Cerebellar cortex (tissue), 1 donor: ENCODE results near the gene PRKAR1B.
"Not testable (repeated sequence)": the region's sequence is repeated elsewhere in the genome, so short reads cannot be mapped to it uniquely, and the experiment has no call there.

Experiments
- DNase-seq: peaks from one replicate; pipeline ENCODE4 v3.0.0-alpha.2; 2015; ENCODE audit warnings: low spot score

PRKAR1B gene

DNA sequence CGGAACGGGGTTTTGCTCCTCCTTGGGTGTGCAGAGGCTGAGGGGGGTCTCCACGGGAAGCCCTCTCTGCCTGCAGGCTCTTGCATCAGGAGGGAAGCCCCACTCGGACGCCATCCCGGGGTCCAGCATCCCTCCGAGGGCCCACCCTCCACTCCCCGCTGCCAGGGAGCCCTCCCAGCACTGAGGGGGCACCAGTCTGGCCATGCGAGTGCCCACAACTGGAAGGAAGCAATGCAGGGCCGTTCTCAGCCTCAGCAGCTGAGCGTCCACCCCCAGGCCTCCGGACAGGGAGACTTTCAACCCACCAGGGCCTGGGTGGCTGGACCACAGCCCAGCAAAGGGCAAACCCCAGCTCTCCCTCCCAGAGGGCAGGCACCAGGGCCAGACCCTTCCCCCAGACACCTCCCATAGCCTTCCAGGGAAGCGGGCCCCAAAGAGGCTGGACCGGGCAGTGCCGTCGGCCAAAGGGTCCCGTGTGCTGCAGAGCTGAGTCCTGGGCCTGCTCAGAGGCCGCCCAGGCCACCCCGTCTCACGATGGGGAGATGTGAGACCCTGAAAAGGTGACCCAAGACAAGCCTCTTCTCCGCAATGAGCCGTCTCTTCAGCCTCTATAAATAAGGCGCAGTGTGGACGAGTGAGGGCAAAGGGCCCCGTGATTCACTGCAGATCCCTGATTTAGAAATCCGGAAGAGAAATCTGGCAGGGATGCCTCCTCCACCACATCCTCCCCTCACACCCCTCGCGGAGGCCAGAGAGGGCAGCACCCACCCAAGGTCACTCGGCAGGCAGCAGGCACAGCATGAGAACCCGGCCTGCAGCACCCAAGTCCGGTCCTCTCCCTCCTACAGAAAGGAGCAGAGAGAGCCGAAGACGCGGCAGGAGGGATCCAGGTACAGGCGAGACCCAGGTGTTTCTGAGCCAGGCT, 82.4 kb downstream of the PRKAR1B start:
- DNase-seq = no peak

DNA sequence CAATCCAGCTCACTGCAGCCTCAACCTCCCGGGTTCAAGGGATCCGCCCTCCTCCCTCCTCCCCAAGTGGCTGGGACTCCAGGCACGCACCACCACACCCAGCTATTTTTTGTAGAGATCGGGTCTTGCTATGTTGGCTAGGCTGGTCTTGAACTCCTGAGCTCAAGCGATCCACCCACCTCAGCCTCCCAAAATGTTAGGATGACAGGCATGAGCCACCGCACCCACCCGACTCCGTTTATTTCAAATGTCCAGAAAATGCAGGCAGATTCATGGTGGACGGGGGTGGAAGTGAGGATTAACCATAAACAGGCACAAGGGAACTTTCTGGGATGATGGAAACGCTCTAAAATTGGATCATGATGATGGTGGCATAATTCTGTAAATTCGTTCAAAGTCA, 85.1 kb downstream of the PRKAR1B start:
- DNase-seq = no peak

DNA sequence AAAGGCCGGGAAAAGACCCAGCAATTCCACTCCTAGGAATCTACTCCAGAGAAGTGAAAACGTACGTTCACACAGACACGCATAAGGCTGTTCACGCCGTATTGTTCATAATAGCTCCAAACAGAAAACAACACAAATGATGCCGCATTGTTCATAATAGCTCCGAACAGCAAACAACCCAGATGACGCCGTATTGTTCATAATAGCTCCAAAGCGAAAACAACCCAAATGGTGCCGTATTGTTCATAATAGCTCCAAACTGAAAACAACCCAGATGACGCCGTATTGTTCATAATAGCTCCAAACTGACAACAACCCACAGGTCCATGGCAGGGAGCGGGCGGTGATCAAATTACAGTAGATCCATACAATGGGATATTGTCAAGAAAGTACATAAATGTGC, 85.8 kb downstream of the PRKAR1B start:
- DNase-seq = peak; percentile 15

DNA sequence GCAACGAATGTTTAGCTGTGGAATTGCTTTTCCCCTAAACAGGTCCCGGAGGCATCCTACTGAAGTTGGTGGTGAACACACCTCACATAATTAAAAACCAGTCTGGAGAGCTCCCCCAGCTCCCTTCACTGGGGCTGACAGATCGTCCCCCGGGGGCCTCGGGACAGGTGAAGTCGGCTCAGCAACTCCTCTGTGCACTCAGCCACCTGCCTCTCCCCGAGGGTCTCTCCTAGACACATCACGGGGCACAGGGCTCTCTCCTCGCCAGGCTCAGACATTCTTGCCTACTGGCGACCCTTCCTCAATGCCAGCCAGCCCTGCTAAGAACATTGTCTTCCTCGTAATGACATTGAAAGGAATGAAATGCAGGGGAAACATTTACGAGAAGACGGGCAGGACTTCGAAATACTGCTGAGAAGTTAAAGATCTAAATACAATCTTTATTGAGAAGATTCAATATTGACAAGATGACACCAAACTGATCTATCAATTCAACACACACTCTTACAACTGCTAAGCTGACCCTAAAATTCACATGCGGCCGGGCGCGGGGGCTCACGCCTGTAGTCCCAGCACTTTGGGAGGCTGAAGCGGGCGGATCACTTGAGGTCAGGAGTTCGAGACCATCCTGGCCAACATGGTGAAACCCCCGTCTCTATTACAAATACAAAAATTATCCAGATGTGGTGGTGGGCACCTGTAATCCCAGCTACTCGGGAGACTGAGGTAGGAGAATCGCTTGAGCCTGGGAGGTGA, 88.6 kb downstream of the PRKAR1B start:
- no peak for DNase-seq

DNA sequence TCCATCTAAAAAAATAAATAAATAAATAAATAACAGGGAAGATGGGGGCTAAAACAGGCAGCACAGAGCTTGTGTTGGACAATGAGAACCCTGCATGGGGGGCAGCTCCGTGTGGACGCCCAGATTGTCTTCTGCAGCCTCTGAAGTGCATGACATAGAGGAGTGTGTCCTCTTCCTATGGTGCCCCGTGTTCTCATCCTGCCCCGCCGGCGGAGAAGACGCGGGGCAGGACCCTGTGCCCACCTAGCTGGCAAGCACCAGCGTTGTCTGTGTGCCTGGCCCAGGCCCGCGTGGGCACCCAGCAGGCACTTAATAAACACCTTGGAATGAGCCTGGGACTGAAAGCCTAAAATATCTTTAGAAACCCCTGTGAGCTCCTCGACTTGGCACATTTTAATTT, 89.3 kb downstream of the PRKAR1B start:
- DNase-seq = no peak

DNA sequence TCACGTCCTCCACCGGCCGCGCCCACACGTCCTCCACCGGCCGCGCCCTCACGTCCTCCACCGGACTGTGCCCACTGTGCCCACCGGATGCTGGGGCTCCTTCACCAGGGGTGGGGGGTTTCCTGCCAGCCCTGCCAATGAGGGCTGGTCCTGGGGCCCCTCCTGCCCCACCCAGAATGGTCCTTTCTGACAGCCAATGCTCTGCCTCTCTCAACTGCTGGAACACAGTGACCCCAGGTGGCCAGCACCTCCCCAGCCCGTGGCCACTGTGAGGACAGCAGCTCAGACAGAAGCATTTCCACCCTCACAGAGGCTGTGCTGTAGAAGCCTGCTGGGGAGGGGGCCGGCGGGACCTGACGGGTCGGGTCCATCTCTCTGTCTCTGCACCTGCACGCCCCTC, 90.7 kb downstream of the PRKAR1B start:
- no peak for DNase-seq

DNA sequence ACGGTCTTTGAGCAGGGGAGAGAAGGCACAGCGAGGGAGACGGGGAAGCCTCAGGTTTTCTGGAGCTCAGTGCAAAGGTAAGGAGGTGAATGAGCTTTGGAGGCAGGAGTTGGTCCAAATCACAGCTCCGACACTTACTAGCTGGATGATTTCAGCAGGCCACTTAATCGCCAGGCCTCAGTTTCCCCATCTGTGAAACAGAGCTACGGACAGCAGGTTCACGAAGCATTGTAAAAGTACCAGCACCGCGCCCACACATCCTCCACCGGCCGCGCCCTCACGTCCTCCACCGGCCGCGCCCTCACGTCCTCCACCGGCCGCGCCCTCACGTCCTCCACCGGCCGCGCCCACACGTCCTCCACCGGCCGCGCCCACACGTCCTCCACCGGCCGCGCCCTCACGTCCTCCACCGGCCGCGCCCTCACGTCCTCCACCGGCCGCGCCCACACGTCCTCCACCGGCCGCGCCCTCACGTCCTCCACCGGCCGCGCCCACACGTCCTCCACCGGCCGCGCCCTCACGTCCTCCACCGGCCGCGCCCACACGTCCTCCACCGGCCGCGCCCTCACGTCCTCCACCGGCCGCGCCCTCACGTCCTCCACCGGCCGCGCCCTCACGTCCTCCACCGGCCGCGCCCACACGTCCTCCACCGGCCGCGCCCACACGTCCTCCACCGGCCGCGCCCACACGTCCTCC, 91.2 kb downstream of the PRKAR1B start:
- DNase-seq = not testable (repeated sequence)

DNA sequence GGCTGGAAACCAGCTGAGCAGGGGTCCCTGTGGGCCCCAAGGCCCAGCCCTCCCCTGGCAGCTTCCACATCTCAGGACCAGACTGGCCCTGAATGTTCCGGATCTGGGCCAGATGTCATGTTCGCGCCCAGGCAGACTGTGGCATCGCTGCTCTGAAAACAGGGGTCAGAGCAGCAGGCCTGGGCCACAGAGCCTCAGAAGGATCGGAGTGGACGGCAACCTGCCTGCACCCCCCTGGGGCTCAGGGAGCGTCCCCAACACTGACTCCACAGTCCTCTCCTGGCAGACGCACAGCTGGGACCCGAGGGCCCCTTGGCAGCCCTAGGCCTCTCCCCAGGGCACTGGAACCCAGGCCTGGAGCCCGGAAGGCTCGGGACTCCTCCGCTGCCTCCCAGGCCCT, 91.9 kb downstream of the PRKAR1B start:
- no peak for DNase-seq

DNA sequence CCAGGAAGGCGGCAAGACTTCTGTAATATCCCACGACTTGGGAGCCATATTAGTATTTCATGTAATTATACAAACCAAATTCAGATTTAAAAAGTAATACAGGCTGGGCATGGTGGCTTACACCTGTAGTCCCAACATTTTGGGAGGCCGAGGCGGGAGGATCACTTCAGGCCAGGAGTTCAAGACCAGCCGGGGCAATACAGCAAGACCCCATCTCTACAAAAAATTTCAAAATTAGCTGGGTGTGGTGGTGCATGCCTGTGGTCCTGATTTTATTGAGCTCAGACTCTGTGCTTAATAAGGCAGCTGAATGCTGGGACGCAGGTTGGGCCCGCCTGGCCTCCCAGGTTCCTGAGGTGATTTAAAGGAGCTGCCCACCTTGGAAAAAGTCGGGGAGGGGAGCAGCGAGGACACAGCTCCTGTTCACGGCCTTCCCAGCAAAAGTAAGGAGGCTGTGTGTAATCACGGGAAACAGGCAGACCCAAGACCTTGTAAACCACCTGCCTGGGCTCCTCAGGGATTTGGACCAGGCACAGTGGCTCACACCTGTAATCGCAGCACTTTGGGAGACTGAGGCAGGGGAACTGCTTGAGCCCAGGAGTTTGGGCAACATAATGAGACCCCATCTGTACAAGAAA, 93.6 kb downstream of the PRKAR1B start:
- DNase-seq = no peak

DNA sequence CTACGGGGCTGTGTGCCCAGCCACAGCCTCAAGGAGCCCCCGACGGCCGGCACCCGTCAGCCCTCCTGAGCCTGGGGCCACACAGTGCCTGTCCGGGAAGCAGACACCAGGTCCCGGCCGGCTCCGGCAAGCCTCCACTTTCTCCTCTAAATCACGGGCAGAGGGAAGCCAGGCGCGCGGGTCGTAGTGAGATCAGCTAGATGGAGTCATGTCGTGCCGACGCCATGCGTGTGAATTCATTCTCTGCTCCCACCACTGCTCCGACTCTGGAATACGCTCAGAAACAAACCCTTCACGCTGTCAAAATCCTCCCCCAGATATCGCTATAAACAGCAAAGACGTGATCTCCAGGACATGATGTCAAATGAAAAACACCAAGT, 94.3 kb downstream of the PRKAR1B start:
- no peak for DNase-seq

DNA sequence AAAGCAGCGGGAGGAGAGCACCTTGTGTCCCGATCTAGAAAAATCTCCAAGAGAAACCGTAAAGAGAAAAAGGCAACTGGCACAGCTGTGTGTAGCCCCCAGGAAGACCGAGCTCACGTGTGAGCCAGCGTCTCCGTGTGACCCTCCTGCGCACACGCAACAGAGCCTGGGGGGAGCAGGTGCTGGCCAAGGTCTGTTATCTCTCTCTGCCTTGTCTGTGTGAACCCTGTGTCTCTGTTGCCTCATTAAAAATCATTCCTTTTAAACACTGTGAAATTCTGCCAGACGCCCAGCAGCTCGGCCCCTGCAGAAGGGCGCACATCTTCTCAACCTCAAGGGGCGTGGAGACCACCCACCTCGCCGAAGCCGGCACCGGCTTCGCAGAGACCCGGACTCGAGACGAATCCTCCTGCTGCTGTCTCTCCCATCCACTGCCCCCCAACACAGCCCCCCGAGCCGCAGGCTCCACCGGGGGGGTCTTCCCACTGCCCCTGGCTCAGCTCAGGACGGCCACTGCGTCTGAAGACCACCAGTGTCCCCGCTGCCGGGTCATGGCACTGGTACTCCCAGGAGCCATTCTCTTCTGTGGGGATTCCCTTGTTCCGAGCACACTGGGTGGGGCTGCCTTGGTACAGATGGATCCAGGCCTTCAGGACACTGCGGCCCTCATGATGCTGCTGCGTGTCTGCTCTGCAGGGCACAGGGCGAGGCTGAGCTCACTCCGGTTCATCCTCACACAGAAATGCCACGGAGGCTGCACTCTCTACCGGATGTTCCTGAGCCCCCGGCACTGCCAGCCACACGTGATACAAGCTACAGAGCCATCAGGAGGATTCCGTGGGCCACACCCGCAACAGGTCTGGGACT, 94.9 kb downstream of the PRKAR1B start:
- no peak for DNase-seq

DNA sequence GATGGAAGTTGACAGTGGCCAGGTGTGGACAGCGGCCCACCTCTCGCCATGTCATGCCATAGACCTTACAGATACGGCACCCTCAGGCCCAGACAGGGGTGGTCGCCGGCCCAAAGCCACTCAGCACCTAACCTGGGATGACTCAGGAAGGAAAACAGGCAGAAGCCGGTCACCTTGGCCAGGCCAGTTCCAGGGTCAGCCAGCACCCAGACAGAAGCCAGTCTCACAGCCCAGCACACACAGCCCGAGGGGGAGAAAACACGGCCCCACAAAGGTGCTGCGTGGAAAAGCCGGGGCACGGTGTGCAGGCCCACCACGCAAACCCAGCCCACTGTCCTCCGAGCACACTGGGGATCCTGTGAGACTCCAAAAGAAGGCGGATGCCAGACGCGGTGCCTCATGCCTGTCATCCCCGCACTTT, 95.8 kb downstream of the PRKAR1B start:
- no peak for DNase-seq

DNA sequence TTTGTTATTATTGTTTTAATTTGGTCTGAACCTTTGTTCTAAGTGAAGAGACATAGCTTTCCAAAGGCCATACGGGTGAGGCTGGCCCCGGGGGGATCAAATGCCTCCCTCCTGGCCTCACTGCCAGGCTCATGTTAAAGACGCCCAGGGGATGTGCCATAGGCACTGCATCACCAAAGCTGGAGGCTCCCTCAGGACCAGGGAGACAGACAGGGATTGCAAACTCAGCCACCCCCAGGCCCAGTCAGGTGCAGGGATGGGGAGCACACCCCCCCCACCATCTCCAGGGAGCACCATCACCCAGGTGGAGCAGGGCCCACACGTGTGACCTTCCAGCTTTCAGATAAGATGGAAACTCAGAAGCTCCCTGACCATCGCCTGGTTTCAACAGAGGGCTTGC, 96.5 kb downstream of the PRKAR1B start:
- no peak for DNase-seq

DNA sequence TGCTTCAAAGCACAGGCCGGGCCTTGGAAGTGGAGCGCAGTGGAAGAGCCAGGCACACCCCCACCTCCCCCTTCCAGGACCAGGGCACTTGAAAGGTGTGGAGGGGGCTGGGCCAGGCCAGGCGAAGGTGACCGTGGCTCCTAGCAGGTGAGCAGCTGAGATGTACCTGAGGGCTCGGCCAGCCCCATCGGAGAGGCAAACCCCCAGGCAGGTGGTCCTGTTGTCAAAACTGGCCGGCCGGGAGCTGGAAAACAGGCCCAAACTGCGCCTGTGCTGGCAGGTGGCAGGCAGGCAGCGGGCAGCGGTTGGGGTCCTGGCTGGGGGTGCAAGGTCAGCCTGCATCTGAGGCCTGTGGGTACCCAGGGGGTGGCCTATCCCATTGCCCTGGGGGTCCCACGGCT, 97.0 kb downstream of the PRKAR1B start:
- DNase-seq = no peak

DNA sequence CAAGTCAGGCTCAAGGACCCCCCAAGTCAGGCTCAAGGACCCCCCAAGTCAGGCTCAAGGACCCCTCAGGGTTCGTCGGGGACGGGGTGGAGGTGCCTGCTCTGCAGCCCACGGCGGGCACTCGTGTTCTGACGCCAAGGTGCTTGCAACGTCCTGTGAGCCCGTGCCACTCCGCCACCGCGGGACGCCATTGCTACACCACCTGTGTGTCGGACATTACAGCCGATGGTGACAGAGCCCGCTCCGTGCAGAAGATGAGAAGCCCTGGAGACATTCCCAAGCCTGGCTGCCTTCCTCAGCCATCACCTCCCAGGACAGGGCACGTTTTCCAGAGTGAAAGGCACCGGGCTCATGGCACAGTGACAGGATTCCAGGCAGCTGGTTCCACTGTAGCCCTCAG, 98.3 kb downstream of the PRKAR1B start:
- no peak for DNase-seq

DNA sequence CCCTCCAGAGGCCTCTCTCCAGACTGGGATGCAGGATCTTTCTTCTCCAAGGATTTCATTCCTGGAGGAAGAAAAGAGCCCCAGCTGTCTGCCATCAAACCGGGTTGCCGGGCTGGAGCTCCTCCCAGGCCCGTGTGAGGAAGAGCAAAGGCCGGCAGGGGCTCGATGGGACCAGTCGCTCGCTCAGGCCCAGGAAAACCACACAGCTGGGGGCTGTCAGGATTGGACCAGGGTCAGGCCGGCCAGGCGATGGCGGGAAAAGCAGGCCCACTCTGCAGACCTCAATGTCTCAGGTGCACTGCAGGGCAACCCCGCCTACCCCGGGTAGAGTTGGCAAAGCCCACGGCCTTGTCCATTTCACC, 98.7 kb downstream of the PRKAR1B start:
- DNase-seq = no peak

DNA sequence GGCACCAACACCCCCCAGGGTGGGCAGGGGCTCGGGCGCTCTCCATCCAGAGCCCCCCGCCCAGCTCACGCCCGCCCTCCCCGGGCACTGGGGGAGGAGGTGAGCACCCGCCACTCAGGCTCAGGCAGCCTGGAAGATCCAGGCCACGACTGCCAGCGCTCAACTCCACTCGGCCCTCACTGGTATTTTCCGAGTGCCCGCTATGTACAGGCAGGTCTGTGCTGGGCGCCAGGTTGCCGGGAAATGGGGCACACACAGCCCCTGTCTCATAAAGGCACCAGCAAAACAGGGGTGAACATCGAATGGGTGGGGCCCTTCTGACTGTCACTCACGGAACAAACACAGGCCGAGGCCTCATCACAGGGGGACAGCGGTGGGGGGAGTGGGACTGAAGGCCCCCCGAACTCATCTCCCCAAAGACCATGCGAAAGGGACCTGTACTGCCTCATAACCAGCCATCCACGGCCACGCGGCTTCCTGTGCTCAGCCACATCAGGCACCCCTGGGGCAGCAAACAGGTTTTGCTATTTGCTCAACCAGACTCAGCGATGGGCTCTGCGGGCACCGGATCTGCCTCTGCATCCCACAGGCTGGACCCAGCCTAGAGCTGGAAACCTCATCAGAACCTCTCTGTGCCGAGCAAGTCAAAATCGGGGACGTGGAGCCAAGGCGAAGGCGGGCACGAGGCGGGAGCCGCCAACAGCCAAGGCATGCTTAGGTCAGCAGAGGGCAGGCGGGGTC, 99.2 kb downstream of the PRKAR1B start:
- no peak for DNase-seq

DNA sequence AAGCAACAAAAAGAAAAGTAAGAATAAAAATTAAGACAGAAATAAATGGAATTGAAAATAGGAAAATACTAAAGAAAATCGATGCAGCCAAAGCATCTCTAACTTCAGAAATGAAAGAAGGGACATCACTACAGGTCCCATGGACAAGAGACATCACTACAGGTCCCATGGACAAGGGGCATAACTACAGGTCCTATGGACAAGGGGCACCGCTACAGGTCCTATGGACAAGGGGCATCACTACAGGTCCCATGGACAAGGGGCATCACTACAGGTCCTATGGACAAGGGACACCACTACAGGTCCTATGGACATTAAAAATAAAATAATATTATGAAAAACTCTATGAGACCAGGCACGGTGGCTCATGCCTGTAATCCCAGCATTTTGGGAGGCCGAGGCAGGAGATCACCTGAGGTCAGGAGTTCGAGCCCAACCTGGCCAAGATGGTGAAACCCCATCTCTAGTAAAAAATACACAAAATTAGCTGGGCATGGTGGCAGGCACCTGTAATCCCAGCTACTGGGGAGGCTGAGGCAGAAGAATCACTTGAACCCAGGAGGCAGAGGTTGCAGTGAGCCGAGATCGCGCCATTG, 101.6 kb downstream of the PRKAR1B start:
- DNase-seq = no peak

DNA sequence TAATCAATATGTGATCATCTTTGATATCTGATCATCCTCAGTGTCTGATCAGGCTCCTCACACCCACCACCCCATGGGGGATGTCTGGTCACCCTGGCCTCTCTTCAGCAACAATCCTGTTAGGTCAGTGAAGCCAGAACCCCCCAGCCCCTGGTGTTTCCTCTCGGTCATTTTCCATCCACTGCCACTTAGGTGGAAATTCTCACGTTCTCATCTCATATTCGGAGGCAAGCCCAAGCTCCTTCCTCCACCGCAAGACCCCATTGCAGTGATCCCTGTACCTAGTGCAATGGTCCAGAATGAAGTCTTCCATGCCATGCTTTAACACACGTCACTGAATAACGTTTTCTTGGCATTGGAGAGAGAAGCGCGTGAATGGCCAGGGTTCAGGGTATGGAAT, 103.6 kb downstream of the PRKAR1B start:
- no peak for DNase-seq

DNA sequence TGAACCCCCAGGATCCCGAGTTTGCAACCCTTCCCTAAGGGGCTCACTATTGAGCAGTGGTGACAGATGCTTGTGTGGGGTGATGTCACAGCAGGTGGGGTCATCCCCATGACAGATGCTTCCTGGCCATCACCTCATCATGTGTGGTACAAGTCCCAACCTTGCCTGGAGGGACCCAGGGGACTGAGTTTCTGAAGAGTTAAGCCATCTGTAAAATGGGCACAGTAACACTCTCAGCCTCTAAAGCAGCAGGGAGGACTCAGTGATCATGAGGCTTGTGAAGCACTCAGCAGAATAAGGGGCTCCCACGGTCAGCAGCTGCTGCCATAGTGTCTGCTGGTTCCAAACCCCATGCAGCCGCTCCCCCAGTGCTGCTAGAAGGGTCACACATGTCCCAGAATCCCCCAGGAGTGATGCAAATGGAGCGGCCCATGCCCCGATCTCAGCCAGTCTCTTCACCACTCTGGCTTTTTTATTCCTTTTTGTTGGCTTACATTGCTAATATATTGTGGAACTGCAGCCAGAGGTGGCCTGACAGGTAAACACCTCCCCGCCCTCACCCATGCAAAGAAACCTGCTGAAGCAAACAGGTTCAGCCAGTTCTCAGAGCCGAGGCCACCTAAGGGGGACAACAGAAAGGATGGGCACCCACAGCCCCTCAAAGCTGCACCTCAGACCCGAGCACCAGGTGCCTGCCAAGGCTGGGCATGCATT, 105.4 kb downstream of the PRKAR1B start:
- DNase-seq = no peak
